ENCODE data around the gene SKIL.

Gene SKIL

DNA sequence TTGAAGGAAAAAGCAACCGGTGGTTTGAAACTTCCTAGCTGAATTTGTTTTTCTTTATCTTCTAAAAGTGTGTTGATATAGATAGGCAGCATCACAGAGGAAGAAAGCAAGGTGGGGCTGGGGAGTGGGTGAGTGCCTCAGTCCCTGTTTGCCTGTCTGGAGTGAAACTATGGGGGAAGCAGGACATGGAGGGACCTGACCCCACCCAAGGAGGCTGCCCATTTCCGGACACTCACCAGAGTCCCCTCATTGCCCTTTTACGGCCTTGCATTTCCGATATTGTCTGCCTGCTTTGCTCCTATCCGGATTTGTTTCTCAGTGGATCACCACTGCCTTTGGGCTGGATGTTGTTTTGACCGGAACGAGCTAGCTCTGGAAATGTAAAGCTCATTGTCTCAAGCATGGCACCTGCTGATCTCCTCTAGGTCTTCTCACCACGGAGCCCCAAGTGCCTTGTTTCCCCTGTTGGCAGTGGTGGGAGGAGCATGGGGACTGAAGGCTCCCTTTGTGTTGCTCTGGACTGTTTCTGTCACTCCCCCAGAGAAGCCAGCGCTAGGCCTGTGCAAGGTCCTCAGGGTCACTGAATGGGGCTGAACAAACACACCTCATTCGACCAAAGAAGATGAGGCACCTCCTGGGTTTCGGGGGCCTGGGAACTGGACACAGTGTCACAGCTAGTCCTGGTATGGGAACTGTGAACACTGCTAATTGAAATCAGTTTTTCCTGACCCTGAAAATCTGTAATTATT, 68.2 kb downstream of the SKIL start:
- no peak for DNase-seq (ENCODE audit: insufficient read length, low spot score)
- no peak for TF ChIP-seq POLR2A (IDR thresholded peaks at IDR 0.05; ENCODE audit: low read depth, low read length)
- no peak for FAIRE-seq

DNA sequence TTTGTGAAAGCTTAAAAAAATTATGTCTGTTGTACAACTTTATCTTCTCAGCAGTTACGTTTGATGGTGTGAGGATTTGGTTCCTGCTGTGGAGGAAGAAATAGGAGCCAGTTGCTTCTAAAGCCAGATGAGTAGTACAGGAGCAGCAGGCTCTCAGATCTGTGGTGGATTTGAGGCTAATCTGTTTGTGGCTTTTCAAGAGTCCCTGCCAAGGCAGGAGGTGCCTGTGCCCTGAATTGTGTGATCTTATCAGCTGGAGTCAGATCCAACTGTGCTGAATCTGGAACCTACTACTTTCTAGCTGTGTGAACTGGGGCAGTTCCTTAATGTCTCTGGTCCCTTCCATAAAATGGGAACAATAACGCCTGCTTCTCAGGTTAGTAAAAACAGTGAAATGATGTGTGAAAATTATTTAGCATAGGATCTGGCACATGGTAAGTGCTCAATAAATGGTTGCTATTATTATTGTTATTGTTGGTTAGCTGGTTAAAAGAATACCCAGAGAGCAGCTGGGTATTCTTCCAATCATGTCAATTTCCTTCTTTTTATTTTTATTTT, 68.8 kb downstream of the SKIL start:
- no peak for TF ChIP-seq POLR2A (IDR thresholded peaks at IDR 0.05; ENCODE audit: low read depth, low read length)
- FAIRE-seq = no peak
- DNase-seq (ENCODE audit: insufficient read length, low spot score) = no peak

DNA sequence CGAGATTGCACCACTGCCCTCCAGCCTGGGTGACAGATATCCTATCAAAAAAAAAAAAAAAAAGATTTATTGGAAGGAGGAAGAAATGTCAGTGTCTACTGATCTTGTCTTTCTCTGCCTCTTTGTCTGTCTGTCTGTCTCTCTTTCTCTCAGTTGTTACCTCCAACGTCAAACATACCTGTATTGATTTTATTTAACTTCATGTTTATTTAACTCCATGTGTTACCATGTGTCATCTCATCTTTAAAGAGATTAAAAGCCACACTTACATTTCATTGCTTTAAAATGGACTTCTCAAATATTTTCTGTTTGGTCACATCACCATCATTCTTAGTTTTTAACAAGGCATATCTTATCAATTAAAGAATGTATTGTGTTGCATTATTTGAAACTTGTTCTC, 70.6 kb downstream of the SKIL start:
- FAIRE-seq = peak; percentile 23
- no peak for TF ChIP-seq POLR2A (IDR thresholded peaks at IDR 0.05; ENCODE audit: low read depth, low read length)
- DNase-seq (ENCODE audit: insufficient read length, low spot score) = no peak

DNA sequence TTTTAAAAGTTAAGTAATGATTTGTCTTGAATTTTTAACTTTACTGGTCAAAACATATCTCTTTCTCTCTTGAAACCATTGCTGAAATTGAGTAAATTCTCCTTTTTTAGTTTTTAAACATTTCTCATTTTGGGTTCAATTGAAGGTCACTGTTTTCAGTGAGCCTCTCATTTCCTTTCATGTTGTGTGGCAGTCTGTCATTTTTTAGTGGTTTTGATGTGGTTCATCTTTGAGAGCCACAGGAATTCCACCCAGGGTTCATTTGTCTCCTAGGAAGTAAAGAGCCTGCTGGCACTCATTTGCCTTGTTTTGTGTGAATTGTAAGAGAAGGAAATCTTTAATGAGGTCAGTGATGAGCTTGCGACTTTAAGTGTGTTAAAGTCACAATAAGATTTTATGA, 71.5 kb downstream of the SKIL start:
- no peak for TF ChIP-seq POLR2A (IDR thresholded peaks at IDR 0.05; ENCODE audit: low read depth, low read length)
- FAIRE-seq = peak; percentile 91
- DNase-seq (ENCODE audit: insufficient read length, low spot score) = no peak

DNA sequence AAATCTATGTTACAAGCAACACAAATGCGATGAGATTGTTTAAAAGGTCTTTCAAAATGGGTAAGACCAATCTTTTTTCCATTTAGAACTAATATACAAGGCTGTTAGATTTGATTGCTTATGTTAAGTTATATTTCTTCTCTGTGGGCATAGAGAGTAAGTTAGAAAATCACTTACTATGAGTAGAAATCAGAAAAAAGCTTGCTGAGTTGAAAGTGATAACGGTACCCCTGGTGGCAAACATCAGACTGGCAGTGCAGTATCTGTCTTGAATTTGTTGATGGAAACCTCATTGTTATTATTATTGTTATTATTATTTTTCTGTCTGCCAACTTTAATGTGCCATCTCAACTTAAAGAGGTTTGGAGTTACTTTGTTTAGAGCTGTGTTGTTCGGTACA, 73.5 kb downstream of the SKIL start:
- no peak for TF ChIP-seq POLR2A (IDR thresholded peaks at IDR 0.05; ENCODE audit: low read depth, low read length)
- no peak for DNase-seq (ENCODE audit: insufficient read length, low spot score)
- FAIRE-seq = no peak

DNA sequence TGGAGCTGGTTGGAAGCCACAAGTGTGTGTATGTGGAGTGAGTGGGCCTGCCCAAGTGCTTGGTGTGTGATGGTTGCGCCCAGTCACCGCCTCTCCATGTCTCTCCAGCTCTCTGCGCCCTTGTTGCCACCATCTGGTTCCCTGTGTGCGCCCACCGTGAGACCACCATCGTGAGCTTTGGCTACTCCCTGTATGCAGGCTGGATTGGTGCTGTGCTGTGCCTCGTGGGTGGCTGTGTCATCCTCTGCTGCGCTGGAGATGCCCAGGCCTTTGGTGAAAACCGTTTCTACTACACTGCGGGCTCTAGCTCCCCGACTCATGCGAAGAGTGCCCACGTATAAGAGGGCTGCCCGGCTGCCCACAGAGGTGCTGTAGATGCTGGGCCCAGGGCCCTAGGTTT, 74.9 kb downstream of the SKIL start:
- no peak for DNase-seq (ENCODE audit: insufficient read length, low spot score)
- TF ChIP-seq POLR2A (IDR thresholded peaks at IDR 0.05; ENCODE audit: low read depth, low read length) = no peak
- FAIRE-seq = no peak

DNA sequence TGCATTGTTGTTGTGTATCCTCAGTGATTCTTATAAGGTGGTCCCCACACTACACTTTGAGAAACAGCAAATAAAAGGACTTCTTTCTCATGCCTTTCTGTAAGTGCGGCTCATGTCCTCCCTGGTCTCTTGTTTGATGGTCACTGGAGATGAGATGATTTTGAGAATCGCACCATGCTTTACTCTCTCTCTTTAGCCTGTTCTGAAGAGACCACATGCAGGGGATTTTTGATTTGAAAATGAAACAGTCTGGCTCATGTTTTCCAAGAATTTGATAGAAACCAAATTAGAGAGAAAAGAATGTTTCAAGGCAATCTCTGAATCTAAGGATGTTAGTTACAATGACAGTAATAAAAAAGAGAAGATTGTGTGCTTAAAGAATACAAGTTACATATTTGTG, 79.2 kb downstream of the SKIL start:
- FAIRE-seq (no peak), DNase-seq (ENCODE audit: insufficient read length, low spot score) (no peak)
- no peak for TF ChIP-seq POLR2A (IDR thresholded peaks at IDR 0.05; ENCODE audit: low read depth, low read length)

DNA sequence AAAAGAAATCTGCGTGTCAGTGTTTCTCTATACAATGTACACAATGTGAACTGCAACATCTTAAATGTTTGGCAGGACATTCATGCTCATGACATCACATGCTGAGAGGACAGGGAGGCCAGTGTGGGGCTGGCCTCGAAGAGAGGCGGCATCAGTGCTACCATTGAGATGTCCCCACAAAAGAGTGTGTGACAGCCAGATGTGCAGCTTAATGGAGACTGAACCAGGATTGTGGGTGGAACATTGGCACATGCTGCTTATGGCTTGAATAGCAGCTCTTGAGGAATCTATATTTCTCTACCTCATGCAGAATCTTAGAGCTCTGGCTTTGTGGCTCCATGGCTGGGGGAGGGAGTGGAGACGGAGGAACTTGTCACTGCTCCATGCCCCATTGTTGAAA, 79.7 kb downstream of the SKIL start:
- DNase-seq (ENCODE audit: insufficient read length, low spot score) (no peak), FAIRE-seq (no peak)
- no peak for TF ChIP-seq POLR2A (IDR thresholded peaks at IDR 0.05; ENCODE audit: low read depth, low read length)

DNA sequence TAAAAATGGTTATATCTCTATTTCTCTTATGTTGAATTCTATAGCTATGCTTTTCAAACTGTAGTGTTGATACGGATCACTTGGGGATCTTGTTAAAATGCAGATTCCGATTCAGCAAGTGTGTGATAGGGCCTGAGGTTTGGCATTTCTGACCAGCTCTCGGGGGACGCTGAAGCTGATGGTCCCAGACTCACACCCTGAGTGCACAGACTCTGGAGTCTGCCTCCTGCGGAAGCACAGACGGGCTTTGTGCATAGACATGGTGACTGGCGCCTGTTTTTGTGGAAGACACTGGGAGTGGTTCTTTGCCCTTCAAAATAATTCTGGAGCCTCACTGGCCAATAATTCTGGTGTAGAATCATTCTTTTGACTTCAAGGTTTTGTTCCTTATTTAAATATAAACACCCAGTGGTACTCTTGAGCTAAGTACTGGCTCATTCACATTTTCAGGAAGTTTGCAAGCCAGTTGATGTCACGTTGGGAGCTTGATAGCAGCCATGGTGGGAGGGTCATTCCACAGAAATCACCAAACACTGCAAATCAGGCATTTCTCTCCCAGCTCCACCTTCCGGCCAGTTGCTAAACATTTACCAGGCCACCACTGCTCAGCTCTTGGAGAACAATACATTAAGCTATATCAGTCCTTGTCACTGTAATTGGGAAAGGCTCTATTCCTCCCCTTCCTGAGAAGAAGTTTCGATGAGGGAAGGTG, 80.3 kb downstream of the SKIL start:
- no peak for TF ChIP-seq POLR2A (IDR thresholded peaks at IDR 0.05; ENCODE audit: low read depth, low read length)
- no peak for FAIRE-seq

DNA sequence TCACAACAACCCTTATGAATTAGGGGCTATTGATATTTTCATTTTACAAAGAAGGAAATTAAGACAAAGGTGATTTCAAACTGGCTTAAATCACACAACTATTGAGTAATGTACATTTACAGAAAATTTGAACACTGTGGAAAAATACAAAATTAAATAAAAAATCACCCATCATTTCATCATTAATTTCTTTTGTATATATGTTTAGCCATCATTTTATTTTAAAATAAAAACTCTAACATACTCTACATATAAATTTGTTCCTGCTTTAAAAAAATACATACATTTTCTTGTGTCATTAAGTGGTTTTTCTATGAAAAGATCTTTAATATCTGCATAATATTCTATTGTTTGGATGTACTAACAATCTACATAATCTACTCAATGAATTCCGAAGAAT, 81.3 kb downstream of the SKIL start:
- no peak for FAIRE-seq
- TF ChIP-seq POLR2A (IDR thresholded peaks at IDR 0.05; ENCODE audit: low read depth, low read length) = no peak
- DNase-seq (ENCODE audit: insufficient read length, low spot score) = no peak

More for the DNA sequence above, 80.3 kb downstream of the SKIL start:
- no peak for DNase-seq (ENCODE audit: insufficient read length, low spot score)

DNA sequence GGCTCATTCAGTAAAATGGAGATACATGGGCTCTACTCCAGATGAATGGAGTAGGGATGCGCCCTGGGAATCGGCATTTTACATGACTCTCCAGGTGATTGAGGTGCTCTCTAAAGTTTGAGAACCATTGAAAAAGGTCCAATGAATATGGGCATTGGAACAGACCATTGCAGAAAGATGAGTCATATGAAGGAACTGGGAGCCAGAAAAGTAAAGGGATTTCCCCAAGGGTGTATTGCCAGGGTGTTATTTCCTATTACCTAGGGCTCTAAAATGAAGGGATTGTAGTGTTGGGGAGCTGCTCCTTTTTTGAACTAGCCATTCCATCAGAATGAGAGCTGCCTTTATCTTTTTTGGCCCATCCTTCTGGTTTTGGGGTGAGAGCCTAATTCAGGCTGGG, 82.8 kb downstream of the SKIL start:
- no peak for DNase-seq (ENCODE audit: insufficient read length, low spot score)
- TF ChIP-seq POLR2A (IDR thresholded peaks at IDR 0.05; ENCODE audit: low read depth, low read length) = no peak
- peak; percentile 83 for FAIRE-seq

DNA sequence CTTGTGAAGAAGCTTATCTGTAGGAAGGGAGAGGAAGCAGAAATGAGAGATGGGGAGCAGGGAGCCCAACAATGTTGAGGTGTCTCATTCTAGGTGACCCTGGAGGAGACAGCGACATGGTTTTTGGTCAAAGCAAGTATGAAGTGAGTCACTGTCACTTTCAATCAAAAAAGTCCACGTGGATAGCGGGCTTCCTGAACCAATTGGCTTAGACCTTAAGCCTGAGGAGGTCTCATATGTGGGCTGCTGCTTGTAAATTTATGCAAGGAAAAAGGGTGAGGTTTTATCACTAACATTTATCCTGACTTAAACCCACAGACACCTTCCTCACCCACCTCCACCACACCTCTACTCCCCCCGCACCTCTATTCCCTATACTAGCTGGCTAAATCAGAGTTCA, 83.9 kb downstream of the SKIL start:
- FAIRE-seq (no peak), DNase-seq (ENCODE audit: insufficient read length, low spot score) (no peak)
- no peak for TF ChIP-seq POLR2A (IDR thresholded peaks at IDR 0.05; ENCODE audit: low read depth, low read length)

DNA sequence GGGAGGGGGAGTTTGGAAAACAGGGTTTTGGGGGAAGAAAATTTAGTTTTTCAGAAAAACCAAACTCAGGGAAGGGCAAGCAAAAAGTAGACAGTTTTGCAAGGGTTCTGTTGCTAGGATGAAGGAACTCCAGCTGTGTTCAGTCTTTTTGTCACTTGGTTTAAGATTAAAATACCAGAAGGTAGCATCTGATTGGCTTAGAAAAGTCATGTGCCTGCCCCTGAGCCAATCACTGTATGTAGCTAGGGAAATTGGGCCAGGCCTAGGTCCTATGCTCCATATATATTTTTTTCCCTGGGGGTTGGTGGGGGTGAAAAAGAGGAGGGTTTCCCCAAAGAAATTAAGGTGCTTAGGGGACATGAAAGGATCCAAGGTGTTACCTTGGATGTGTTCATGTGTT, 85.4 kb downstream of the SKIL start:
- FAIRE-seq (no peak), DNase-seq (ENCODE audit: insufficient read length, low spot score) (no peak)
- TF ChIP-seq POLR2A (IDR thresholded peaks at IDR 0.05; ENCODE audit: low read depth, low read length) = no peak

DNA sequence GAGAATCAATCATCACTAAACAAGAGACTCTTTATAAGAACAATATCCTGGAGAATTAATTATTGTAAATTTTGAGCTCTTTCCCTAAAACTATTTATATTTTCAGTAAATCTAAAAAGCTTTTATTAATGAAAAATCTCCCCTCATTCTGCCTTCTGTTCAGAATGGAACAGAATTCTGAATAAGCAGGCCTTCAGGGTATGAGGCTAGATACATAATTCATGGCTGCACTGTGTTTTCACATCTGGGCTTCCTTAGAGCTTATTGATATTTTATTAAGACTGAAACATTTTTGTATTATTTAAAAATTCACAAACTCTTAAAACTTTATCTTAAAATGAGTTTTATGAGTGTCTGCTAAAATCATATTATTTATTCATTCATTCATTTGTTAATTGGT, 85.9 kb downstream of the SKIL start:
- no peak for TF ChIP-seq POLR2A (IDR thresholded peaks at IDR 0.05; ENCODE audit: low read depth, low read length)
- FAIRE-seq (no peak), DNase-seq (ENCODE audit: insufficient read length, low spot score) (no peak)
